Left ventricle myocardium superior (tissue), 1 donor: ENCODE results near the gene TBR1. TPM values are rescaled to one million over a fixed set of nuclear protein-coding genes. Genes with fewer than 3 reads are reported as not detected.
A peak's percentile ranks its signal among the peaks of the same experiment; 100 is the strongest.

Experiments used
- ATAC-seq: fragments of 200-7000 bp; cut with Tn5 transposase; one replicate; pipeline ENCODE4 v1.9.1; 2020; ENCODE audit warnings: mild to moderate bottlenecking, moderate library complexity
- DNase-seq: peaks from one replicate; pipeline ENCODE4 v3.0.0-alpha.2; 2020
- intact Hi-C: fragments of 100-400 bp; cut with micrococcal nuclease; formaldehyde crosslinking; loops from one replicate; pipeline ENCODE4 v1.11.0; 2022
- long read RNA-seq: library from polyadenylated mRNA; unstranded; transcript quantifications from one replicate; pipeline ENCODE4 v2.0.0, GENCODE V29; 2021
- total RNA-seq: library from RNA; stranded (reverse); fragmentation: NEBNext Ultra II Directional; extraction: Animal tissue kit (Norgen Biotek cat#: 25700); gene quantifications from one replicate; pipeline ENCODE4 v1.2.1, GENCODE V29; 2021
- donor health status: DM: no; HTN: yes; CAD: no; lungs with severe emphysema.

TBR1 gene
- not detected for total RNA-seq
- long read RNA-seq, result 0 reads

- DNase-seq (no peak), ATAC-seq (no peak)
- intact Hi-C loops, result no loop called here
Observed at GRCh38 chr2:161415987-161416707, at the start of gene TBR1. Gene TBR1 (plus strand): TSS chr2:161416297. CDS start chr2:161416411, 114 bp downstream.

GRCh38 chr2:161367675-161368074, 48.4 kb upstream of the TBR1 start:
- ATAC-seq (no peak), DNase-seq (no peak)
- intact Hi-C loops, result no loop called here

- DNase-seq (no peak), ATAC-seq (no peak)
- intact Hi-C loops, result no loop called here
Observed at GRCh38 chr2:161369311-161369710, 46.8 kb upstream of the TBR1 start.

GRCh38 chr2:161370981-161371380, 45.1 kb upstream of the TBR1 start:
- DNase-seq (no peak), ATAC-seq (no peak)
- intact Hi-C loops, result no loop called here

- intact Hi-C loops, result no loop called here
- no peak for DNase-seq
- no peak for ATAC-seq
Observed at GRCh38 chr2:161371869-161372268, 44.2 kb upstream of the TBR1 start.

- intact Hi-C loops, result no loop called here
- DNase-seq (no peak), ATAC-seq (no peak)
Observed at GRCh38 chr2:161373942-161374341, 42.2 kb upstream of the TBR1 start.

- DNase-seq (no peak), ATAC-seq (no peak)
- intact Hi-C loops, result no loop called here
Observed at GRCh38 chr2:161374446-161374845, 41.7 kb upstream of the TBR1 start.

- intact Hi-C loops, result no loop called here
- ATAC-seq, result peak; percentile 100
- peak; percentile 51 for DNase-seq
Observed at GRCh38 chr2:161379740-161380139, 36.4 kb upstream of the TBR1 start.

GRCh38 chr2:161381546-161381945, 34.6 kb upstream of the TBR1 start:
- ATAC-seq (no peak), DNase-seq (no peak)
- intact Hi-C loops, result no loop called here

- intact Hi-C loops, result no loop called here
- ATAC-seq, result no peak
- DNase-seq, result no peak
Observed at GRCh38 chr2:161382747-161383146, 33.4 kb upstream of the TBR1 start.

- intact Hi-C loops, result no loop called here
- no peak for ATAC-seq
- no peak for DNase-seq
Observed at GRCh38 chr2:161384864-161385263, 31.2 kb upstream of the TBR1 start.

GRCh38 chr2:161386228-161386824, 29.8 kb upstream of the TBR1 start:
- no peak for ATAC-seq
- intact Hi-C loops, result no loop called here
- DNase-seq, result no peak

GRCh38 chr2:161388146-161388779, 27.8 kb upstream of the TBR1 start:
- intact Hi-C loops, result no loop called here
- ATAC-seq, result no peak
- DNase-seq, result no peak

GRCh38 chr2:161391737-161392506, 24.2 kb upstream of the TBR1 start:
- no peak for ATAC-seq
- intact Hi-C loops, result no loop called here
- DNase-seq, result no peak

GRCh38 chr2:161400076-161400475, 16.0 kb upstream of the TBR1 start:
- intact Hi-C loops, result no loop called here
- DNase-seq (no peak), ATAC-seq (no peak)

- ATAC-seq, result no peak
- DNase-seq, result no peak
- intact Hi-C loops, result no loop called here
Observed at GRCh38 chr2:161402297-161402696, 13.8 kb upstream of the TBR1 start.

- no peak for DNase-seq
- ATAC-seq, result no peak
- intact Hi-C loops, result no loop called here
Observed at GRCh38 chr2:161406316-161406715, 9.8 kb upstream of the TBR1 start.

GRCh38 chr2:161407597-161407996, 8.5 kb upstream of the TBR1 start:
- intact Hi-C loops, result no loop called here
- DNase-seq, result no peak
- no peak for ATAC-seq

GRCh38 chr2:161409308-161409907, 6.7 kb upstream of the TBR1 start:
- ATAC-seq (no peak), DNase-seq (no peak)
- intact Hi-C loops, result no loop called here

GRCh38 chr2:161412346-161412745, 3.8 kb upstream of the TBR1 start:
- no peak for ATAC-seq
- intact Hi-C loops, result no loop called here
- DNase-seq, result no peak
